HG03066 (cell line): Measurements from ENCODE around the gene PRRC2C.
"Not testable (repeated sequence)": the region's sequence is repeated elsewhere in the genome, so short reads cannot be mapped to it uniquely, and the experiment has no call there.

Experiments
- ATAC-seq: cut with Tn5 transposase; IDR thresholded peaks from one replicate; pipeline ENCODE4 v1.9.1; 2021; ENCODE audit warnings: low read depth; ENCODE audit not compliant: unreplicated experiment

PRRC2C gene

GRCh38 chr1:171485375-171486047 is at the start of gene PRRC2C:
PRRC2C (plus strand) TSS chr1:171485530; CDS start chr1:171512089, 26,559 bp downstream.
- ATAC-seq = peak; percentile 97

GRCh38 chr1:171438441-171438840 is 46.9 kb upstream of the PRRC2C start:
- no peak for ATAC-seq

DNA sequence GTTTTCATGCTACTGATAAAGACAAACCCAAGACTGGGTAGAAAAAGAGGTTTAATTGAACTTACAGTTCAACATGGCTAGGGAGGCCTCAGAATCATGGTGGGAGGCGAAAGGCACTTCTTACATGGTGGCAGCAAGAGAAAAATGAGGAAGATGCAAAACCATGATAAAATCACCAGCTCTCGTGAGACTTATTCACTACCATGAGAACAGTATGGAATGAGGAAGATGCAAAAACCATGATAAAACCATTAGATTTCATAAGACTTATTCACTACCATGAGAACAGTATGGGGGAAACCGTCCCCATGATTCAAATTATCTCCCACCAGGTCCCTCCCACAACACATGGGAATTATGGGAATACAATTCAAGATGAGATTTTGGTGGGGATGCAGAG is 45.1 kb upstream of the PRRC2C start:
- not testable (repeated sequence) for ATAC-seq

DNA sequence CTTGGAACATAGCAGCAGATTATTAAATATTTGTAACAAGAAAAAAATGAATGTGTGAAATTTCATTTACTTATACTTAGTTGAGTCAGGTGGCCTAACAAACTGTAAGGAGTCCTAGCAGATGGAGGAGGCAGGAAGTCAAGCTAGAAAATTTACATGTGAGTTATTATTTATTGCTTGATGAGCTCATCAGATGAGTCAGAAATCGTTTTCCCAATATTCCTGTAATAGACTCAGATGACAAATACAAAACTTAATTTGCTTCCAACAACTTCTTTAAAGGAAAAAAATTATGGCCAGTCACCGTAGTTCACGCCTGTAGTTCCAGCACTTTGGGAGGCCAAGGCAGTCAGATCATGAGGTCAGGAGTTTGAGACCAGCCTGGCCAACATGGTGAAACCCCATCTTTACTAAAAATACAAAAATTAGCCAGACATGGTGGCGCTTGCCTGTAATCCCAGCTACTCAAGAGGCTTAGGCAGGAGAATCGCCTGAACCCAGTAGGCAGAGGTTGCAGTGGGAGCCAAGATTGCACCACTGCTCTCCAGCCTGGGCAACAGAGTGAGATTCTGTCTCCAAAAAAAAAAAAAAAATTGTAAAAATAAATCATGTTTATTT is 43.9 kb upstream of the PRRC2C start:
- not testable (repeated sequence) for ATAC-seq

GRCh38 chr1:171446386-171446785 is 38.9 kb upstream of the PRRC2C start:
- ATAC-seq = no peak

- ATAC-seq = no peak
Observed at GRCh38 chr1:171455967-171456366, 29.4 kb upstream of the PRRC2C start.

- no peak for ATAC-seq
Observed at GRCh38 chr1:171457412-171457811, 27.9 kb upstream of the PRRC2C start.

DNA sequence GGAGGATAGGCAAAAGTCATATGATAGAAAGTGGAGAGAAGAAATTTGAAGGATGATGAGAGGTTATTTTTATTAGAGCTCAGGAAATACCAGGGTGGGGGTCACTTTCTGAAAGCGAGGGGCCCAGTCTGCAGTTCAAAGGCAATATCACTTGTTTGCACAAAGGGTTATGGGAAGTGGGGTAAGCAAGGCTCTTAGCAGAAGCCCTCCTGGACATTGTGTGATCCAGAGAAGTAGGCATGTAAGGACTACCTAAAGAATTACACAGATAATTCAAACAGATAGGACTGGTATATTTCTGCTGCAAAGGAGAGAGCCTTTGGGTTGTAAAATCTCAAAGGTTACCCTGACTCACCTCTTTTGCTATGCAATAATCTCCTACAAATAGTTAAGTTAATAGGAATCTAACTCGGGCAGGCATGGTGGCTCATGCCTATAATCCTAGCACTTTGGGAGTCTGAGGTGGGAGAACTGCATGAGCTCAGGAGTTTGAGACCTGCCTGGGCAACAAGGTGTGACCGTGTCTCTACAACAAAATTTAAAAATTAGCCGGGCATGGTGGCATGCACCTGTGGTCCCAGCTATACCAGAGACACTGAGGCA is 25.2 kb upstream of the PRRC2C start:
- no peak for ATAC-seq

DNA sequence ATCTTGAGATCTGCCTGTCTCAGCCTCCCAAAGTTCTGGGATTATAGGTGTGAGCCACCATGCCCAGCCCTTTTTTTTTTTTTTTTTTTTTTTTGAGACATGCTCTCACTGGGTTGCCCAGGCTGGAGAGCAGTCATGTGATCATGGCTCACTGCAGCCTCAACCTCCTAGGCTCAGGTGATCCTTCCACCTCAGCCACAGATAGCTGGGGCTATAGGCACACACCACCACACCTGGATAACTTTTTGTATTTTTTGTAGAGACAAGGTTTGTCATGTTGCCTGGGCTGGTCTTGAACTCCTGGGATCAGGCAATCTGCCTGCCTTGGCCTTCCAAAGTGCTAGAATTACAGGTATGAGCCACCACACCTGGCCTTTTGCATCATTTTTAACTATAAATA is 17.7 kb upstream of the PRRC2C start:
- ATAC-seq = no peak

GRCh38 chr1:171468120-171468750 is 17.1 kb upstream of the PRRC2C start:
- no peak for ATAC-seq

DNA sequence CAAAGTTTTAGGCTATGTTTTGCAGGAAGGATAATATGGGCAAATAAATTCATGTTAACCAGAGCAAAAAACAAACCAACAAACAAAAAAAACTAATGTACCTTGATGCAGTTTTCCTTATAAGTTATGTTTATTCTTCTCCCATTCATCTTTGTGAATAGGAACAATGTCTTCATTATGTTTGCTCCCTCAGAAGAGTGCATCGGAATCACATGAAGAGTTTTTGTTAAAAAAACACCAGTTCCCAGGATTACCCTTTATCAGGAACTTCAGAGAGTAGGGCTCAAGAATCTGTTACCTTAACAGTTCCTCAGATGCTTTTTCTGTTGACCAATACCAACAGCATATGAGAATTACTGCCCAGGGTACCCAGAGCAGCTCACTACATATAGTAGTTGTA is 14.6 kb upstream of the PRRC2C start:
- ATAC-seq = no peak

- peak; percentile 48 for ATAC-seq
Observed at GRCh38 chr1:171472183-171472647, 13.1 kb upstream of the PRRC2C start.

DNA sequence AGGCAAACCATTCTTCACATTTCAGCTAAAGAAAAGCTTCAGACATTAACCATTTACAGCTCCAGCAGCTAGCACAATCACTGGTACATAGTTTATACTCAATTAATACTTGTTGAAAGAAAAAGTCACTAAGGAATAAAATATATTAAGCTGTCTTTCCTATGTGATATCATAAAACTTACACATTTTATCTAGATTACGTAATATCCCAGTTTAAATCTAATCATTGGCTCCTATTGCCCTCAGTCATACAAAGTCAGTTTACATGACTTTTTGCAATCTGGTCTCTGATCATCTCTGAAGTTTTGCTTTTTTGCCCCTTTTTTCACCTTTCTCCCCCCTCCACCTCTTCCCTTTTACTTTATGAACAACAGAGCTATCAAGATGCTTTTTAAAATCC is 8.5 kb upstream of the PRRC2C start:
- no peak for ATAC-seq

DNA sequence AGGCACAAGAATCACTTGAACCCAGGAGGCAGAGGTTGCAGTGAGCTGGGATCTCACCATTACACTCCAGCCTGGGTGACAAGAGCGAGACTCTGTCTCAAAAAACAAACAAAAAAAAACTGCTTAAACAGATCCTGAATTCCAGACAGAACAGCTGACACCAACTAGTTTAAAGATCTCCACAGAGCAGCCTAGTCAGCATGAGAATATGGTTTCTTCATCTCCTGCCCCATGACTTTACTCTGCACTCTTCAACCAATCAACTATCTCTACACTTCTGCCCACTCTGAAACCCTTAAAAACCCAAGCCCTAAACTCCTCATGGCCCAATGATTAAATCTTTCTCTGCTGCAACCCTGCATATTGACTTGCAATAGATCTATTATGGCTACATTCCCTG is 7.5 kb upstream of the PRRC2C start:
- no peak for ATAC-seq

GRCh38 chr1:171480035-171480434 is 5.3 kb upstream of the PRRC2C start:
- ATAC-seq = no peak

- ATAC-seq = peak; percentile 52
Observed at GRCh38 chr1:171484760-171485374, 463 bp upstream of the PRRC2C start.

DNA sequence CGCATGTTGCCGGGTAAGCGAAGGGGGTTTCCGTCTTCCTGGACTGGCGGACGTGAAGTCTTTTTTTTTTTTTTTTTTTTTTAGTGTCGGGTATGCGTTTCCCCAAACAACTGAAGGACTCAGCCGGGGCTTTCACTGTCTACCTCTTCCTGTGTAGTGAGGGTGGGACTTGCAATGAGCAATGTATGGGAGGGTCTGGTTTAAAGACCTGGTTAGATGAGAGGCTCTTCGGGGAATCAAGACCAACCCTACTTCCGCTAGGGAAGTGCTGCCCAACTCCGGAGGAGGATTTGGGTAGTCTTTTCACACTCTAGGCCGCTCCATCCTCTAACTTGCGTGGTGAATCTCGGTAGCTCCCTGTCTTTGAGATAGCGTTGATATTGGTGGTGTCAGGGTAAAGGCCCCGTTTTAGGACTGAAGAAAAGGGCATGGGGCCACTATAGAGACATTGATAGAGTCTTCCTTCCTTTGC is 754 bp downstream of the PRRC2C start:
- ATAC-seq = peak; percentile 23

DNA sequence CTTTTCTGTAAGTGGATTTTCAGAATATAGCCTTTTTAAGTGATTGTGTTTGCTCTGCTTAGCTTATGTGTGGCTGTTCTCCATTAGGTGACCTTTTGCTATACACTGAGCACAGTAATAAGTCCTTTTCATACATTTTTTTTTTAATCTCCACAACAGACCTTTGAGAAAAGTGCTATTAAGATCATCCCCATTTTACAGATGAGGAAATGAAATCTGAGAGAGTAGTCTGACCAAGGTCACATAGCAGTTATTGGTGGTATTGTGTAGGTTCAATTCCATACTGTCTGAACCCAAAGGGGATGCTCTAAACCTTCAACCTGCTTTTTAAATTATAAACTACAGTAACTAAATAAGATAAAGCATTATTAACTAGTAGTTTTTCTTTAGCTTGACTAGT is 1.7 kb downstream of the PRRC2C start:
- ATAC-seq = no peak

DNA sequence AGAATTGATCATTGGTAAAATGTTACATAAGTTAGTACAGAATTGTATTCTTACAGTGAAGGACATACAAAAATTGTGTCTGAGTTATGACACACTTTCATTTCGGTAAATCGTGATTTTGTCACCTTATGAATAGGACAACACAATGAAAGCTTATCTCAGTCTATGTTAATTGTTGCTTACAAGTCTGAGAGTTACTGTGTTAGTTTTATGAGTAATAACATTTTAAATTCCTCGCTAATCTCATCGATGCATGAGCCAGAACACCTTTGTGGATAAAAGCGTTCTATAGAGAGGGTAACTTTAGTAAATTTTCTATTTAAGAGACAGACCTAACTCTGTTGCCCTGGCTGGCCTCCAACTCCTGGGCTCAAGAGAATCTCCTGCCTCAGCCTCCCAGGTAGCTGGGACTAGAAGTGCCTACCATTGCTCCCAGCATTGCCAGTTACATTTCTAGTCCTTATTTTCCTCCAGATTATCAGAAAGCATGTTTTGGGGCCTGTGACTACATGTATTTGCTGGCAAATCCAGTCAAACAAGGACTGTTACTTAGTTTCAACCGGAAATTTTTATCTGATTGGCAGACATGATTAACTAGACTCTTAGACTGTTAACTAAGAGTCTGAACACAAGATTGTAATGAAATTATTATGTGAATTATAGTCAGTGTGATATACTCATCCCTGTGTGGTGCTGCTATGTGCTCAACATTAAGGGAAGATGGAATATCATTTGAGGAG is 3.0 kb downstream of the PRRC2C start:
- no peak for ATAC-seq

DNA sequence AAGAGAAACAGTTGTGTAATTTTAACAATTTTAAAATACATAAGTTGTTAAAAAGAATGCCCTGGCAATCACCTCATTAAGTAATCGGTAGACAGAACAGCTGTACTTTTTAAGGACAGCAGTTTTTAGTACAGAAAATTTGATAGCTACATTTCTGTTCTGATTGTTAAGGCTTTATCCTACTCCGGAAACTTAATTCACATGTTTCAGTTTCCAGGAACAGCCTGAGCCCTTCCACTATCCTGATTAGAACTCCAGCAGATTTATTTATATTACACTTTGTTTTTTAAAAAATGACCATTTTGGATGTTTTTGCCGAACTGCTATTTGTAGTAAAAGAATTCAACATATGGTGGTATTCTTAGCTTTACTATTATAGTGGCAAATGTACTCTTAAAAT is 8.7 kb downstream of the PRRC2C start:
- ATAC-seq = no peak
